Calu3 (cell line): ENCODE measurements around the gene GPR4. TPM values are rescaled to one million over a fixed set of nuclear protein-coding genes. Genes with fewer than 3 reads are reported as not detected.

ENCODE experiments used
- BruUV-seq: library from RNA; stranded (reverse); fragments of 400-500 nt; replicated peaks from 2 replicates; lab custom pipeline; 2021; lab: Mats Ljungman, UMichigan
- CTCF ChIA-PET: fragments of 300-600 bp; sonication (Branson Sonifier 250); formaldehyde crosslinking; loops from one replicate; lab custom pipeline; 2022; ENCODE audit warnings: antibody characterized with exemption; lab: Charles Lee
- DNase-seq: peaks from one replicate; pipeline ENCODE4 v3.0.0; 2022
- H3K27ac Mint-ChIP-seq: one replicate; pipeline ENCODE4 v1.8.0; 2022; ENCODE audit warnings: mixed read lengths; ENCODE audit not compliant: unreplicated experiment
- H3K27me3 Mint-ChIP-seq: one replicate; pipeline ENCODE4 v1.8.0; 2022; ENCODE audit warnings: mixed read lengths; ENCODE audit not compliant: unreplicated experiment
- H3K36me3 Mint-ChIP-seq: one replicate; pipeline ENCODE4 v1.8.0; 2022; ENCODE audit warnings: mild to moderate bottlenecking, moderate library complexity, mixed read lengths; ENCODE audit not compliant: insufficient read depth, unreplicated experiment
- H3K4me1 Mint-ChIP-seq: one replicate; pipeline ENCODE4 v1.8.0; 2022; ENCODE audit warnings: mild to moderate bottlenecking, low read depth, mixed read lengths; ENCODE audit not compliant: unreplicated experiment
- H3K4me3 Mint-ChIP-seq: one replicate; pipeline ENCODE4 v1.8.0; 2022; ENCODE audit warnings: mild to moderate bottlenecking, low read depth, moderate library complexity, mixed read lengths; ENCODE audit not compliant: unreplicated experiment
- H3K9me3 Mint-ChIP-seq: one replicate; pipeline ENCODE4 v1.8.0; 2022; ENCODE audit warnings: low read depth, mixed read lengths; ENCODE audit not compliant: unreplicated experiment
- CTCF ChIP-seq: fragments of 200-600 bp; IDR thresholded peaks from one replicate; pipeline ENCODE4 v1.8.0; 2022; ENCODE audit warnings: antibody characterized with exemption; ENCODE audit not compliant: unreplicated experiment
- intact Hi-C: fragments of 100-400 bp; cut with micrococcal nuclease; formaldehyde crosslinking; loops from one replicate; pipeline ENCODE4 v1.10.0; 2022; ENCODE audit not compliant: unreplicated experiment
- total RNA-seq: library from RNA; stranded (reverse); gene quantifications from 2 replicates; pipeline ENCODE4 v1.2.3, GENCODE V29; 2022

Gene GPR4
- total RNA-seq, 1 experiment from 2014 or later: not detected

- peak overlapping the region; percentile 68 for H3K27ac Mint-ChIP-seq
- TF ChIP-seq CTCF: no peak
- no TSS peak for BruUV-seq
- intact Hi-C loops: no loop called here
- no peaks in the 10 kb centered on the region for H3K27me3 Mint-ChIP-seq
- CTCF ChIA-PET: no interaction called here
- H3K9me3 Mint-ChIP-seq: no peaks in the 10 kb centered on the region
- DNase-seq: no peak
- no peak overlapping the region for H3K4me3 Mint-ChIP-seq
- peaks cover 53% of the 10 kb centered on the region for H3K4me1 Mint-ChIP-seq
- H3K36me3 Mint-ChIP-seq: peaks cover 29% of the 10 kb centered on the region
These were observed 23.2 kb downstream of the GPR4 start for GRCh38 chr19:45578861-45579260.

GRCh38 chr19:45577111-45577905, 24.7 kb downstream of the GPR4 start:
- Mint-ChIP-seq H3K4me3 (peak overlapping the region; percentile 36), H3K27ac (peak overlapping the region; percentile 77), H3K27me3 (no peaks in the 10 kb centered on the region), H3K36me3 (peaks cover 26% of the 10 kb centered on the region), H3K4me1 (peaks cover 44% of the 10 kb centered on the region), H3K9me3 (no peaks in the 10 kb centered on the region)
- no TSS peak for BruUV-seq
- peak; percentile 84 for DNase-seq
- CTCF ChIA-PET: interaction anchor here (0.7 to 1.6 kb wide), 8 partner anchors 19 to 99 kb away, joined by 3 to 19 read pairs (median 4); no protein-coding TSS in a partner anchor
- no peak for TF ChIP-seq CTCF
- intact Hi-C loops: no loop called here

- H3K36me3 Mint-ChIP-seq: peaks cover 22% of the 10 kb centered on the region
- no peak for TF ChIP-seq CTCF
- peak overlapping the region; percentile 36 for H3K4me3 Mint-ChIP-seq
- H3K9me3 Mint-ChIP-seq: no peaks in the 10 kb centered on the region
- H3K4me1 Mint-ChIP-seq: peaks cover 40% of the 10 kb centered on the region
- no peak for DNase-seq
- CTCF ChIA-PET: interaction anchor here (0.7 to 1.6 kb wide), 8 partner anchors 18 to 98 kb away, joined by 3 to 19 read pairs (median 4); no protein-coding TSS in a partner anchor
- H3K27me3 Mint-ChIP-seq: no peaks in the 10 kb centered on the region
- peak overlapping the region; percentile 77 for H3K27ac Mint-ChIP-seq
- no TSS peak for BruUV-seq
- intact Hi-C loops: no loop called here
These were observed 25.3 kb downstream of the GPR4 start for GRCh38 chr19:45576682-45577081.

- CTCF ChIA-PET: no interaction called here
- H3K4me3 Mint-ChIP-seq: no peak overlapping the region
- no peak for TF ChIP-seq CTCF
- no peaks in the 10 kb centered on the region for H3K9me3 Mint-ChIP-seq
- intact Hi-C loops: no loop called here
- no peak for DNase-seq
- no peak overlapping the region for H3K27ac Mint-ChIP-seq
- H3K27me3 Mint-ChIP-seq: no peaks in the 10 kb centered on the region
- peaks cover 33% of the 10 kb centered on the region for H3K4me1 Mint-ChIP-seq
- H3K36me3 Mint-ChIP-seq: peaks cover 17% of the 10 kb centered on the region
- BruUV-seq: no TSS peak
These were observed 26.8 kb downstream of the GPR4 start for GRCh38 chr19:45575216-45575615.
